GM04503 (cell line): ENCODE data around the gene SLC11A1.

Experiments
- DNase-seq: peaks from one replicate; pipeline ENCODE4 v3.0.0-alpha.2; 2012; ENCODE audit warnings: low read depth

The SLC11A1 gene

GRCh38 chr2:218381916-218382366, at the start of gene SLC11A1:
Gene SLC11A1, plus strand, starts transcription at chr2:218382273. Its CDS starts 96 bp downstream, at chr2:218382369.
- DNase-seq: no peak

DNA sequence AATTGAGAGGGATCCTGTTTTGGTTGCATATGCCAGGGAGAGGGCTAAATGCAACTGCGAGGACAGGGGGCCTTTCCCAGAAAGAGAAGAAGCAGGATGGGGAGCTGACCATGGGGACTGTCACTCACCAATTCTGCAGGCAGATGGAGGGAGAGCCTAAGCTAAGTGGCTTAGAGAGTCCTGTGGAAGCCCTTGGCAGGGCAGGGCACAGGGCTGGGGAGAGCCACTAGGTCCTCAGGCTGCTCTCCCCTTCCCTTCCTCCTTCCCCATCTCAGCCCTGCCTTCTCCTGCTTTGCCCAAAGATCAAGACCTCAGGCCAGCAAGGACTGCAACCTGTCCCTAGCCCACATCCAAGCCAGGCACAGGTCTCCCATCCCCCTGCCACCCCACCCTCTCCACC, 49.8 kb upstream of the SLC11A1 start:
- DNase-seq: no peak

DNA sequence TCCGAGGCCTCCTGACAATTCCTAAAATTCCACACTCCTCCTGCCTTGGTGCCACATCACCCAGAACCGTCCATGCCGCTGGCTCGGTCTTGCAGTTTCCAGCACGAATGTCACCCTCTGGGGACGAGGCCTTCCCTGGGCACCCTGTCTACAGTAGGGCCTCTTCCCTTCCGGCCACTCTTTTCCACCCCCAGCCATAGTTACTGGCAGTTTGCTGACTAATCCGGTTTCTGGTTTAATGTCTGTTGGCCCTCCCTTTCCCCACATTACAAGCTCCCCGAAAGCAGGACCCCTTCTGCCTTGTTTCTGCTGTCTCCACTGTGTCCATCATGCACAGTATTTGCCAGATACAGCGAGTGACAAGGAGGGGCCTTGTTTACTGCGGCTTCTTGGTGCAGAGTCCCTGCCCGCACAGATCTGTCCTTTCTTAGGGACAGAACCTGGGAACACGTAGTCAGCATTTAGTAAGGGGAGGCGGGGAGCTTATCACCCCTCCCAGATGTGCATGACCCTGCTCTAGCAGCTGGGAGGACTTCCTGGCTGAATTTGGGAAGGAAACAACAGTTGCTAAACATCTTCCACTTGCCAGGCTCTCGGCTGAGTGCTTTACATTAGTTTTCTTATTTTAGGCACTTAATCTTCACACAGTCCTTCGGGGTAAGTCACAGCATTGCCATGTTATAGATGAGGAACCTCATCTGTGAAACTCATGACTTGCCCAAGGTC, 49.0 kb upstream of the SLC11A1 start:
- DNase-seq: no peak

GRCh38 chr2:218334531-218334930, 47.5 kb upstream of the SLC11A1 start:
- DNase-seq: no peak

DNA sequence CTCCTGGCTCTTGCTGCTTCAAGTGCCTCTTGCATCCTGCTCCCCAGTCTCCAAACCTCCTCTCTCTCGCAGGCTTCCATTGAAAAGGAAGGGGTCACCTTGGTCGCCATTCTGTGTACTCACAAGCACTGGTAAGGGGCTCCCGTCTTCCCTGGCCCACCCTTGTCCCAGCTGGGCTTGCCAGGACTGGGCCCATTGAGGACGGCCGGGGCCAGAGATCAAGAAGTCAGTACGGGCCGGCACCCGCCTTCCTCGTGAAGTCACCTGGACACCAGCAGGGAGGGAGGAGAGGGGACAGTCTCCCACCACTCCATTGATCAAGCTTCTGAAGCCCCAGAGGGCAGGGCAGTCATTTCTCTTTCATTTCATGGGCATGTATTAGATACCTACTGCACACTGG, 41.4 kb upstream of the SLC11A1 start:
- DNase-seq: no peak

- no peak for DNase-seq
Measured at GRCh38 chr2:218341381-218341780, 40.7 kb upstream of the SLC11A1 start.

DNA sequence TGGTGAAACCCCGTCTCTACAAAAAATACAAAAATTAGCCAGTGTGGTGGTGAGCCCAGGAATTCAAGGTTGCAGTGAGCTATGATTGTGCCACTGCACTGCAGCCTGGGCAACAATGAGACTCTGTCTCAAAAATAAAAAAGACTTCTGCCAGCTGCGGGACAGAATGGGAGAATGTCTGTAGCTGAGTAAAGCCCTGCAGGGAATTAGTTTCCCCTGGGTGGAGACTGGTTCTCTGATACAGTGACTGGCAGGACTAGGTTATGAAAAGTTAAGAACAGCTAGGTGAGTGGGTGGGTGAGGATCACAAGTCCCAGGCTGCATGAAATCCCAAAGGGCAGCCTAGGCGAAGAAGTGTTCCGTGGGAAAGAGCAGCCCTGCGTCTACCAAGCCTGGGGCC, 39.2 kb upstream of the SLC11A1 start:
- no peak for DNase-seq

DNA sequence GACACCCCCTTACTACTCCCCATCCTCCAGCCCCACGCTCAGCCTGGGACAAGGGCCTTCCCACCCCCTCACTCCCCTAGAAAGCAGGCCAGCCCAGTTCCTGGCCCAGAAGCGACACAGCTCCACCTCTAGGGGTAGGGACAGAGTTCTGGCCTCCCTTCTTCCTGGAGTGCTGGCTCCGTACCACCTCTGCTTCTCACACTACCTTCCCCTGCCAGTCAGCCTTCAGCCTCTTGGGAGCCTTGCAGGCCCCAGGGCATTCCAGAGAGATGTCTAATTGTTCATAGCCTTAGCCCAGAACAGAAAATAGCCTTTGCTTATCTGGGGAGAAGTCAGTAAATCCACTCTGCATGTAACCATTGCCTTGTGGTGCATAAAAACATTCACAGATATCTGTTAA, 38.5 kb upstream of the SLC11A1 start:
- peak; percentile 51 for DNase-seq

- DNase-seq: no peak
Measured at GRCh38 chr2:218344090-218344754, 37.9 kb upstream of the SLC11A1 start.

DNA sequence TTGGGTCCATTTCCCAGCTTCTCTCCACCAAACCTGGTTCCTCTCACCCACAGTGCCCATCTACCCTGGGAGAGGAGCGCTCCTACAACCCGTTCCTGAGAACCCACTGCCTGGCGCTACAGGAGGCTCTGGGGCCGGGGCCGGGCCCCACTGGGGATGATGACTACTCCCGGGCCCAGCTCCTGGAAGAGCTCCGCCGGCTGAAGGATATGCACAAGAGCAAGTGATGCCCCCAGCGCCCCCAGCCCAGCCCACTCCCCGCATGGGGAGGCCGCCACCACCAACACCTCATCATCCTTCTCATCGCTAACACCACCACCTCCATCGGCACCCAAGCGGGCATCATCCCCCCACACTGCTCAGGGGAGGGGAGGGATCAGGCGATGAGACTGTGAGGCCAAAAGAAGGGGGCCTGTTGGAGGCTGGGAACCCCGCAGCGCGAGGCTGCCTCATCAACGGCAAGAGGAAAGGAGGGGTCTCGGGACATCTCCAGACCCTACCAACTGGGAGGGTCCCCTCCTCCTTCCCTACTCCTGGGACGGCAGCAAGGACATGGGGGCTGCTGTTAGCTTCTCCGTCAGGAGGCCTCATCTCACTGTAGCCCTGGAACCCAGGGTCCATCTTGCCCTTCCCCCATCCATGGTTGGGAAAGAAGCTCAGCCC, 37.2 kb upstream of the SLC11A1 start:
- no peak for DNase-seq

DNA sequence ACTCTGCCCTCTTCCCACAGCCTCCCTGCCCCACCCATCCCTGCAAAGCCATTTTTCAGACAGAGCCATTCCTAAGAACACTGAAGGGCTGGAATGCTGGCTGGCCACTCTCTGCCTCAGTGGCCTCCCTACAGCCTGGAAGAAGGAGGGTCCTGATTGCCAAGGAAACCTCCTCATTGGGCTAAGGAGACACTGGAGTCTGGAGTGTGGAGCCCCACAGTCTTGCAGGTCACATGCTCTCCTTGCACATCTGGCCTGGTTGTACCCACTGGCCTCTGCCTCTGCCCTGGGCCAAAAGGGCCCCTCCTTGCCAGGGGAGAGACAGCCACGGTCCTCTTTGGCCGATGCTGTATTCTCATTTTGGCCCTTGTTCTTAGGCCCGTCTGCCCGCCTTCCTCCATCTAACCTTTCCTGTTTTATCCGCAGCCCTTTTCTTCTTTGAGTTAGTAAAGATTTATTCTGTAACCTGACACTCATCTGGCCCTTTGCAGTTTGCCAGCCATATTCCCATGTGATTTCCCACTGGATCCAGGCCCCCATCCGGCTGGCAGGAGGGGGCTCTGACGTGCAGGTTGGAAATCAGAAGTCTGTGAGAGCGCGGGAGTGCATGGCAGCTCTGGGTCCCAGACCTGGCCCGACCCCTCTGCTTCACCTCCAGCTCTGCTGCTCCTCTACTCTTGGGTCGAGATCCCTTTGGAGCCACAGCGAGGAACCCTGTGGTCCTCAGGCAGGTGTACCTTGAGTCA, 36.4 kb upstream of the SLC11A1 start:
- no peak for DNase-seq

- no peak for DNase-seq
Measured at GRCh38 chr2:218347172-218347571, 34.9 kb upstream of the SLC11A1 start.

GRCh38 chr2:218354045-218354444, 28.0 kb upstream of the SLC11A1 start:
- DNase-seq: no peak

- no peak for DNase-seq
Measured at GRCh38 chr2:218354850-218355443, 27.1 kb upstream of the SLC11A1 start.

GRCh38 chr2:218357236-218358177, 24.6 kb upstream of the SLC11A1 start:
- no peak for DNase-seq

GRCh38 chr2:218360453-218360852, 21.6 kb upstream of the SLC11A1 start:
- no peak for DNase-seq

DNA sequence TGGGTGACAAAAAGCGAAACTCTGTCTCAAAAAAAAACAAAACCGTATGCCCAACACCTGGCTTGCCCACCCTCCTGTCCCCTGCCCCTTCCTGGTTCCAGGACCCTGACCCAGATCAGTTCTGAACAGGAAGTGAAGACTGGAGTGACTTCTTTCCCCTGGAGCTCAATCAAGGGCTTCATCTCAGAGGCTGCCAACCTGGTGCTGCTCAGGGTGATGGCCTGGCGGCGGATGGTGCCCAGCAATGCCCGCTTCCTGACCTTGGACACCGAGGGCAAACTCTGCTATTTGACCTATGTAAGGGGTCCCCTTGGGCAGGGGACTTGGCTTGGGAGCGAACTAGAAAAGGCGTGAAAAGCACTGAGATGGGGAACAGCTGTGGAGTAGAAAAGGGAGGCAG, 19.5 kb upstream of the SLC11A1 start:
- DNase-seq: no peak

GRCh38 chr2:218363736-218364135, 18.3 kb upstream of the SLC11A1 start:
- no peak for DNase-seq

GRCh38 chr2:218364196-218364595, 17.9 kb upstream of the SLC11A1 start:
- DNase-seq: no peak

GRCh38 chr2:218366621-218367414, 15.3 kb upstream of the SLC11A1 start:
- DNase-seq: no peak
